B cell (primary cell): Measurements from ENCODE around the gene VRTN. TPM values are rescaled to one million over a fixed set of nuclear protein-coding genes. Genes with fewer than 3 reads are reported as not detected.

Experiments
- ATAC-seq: fragments of 200-7000 bp; cut with Tn5 transposase; one replicate; pipeline ENCODE4 v1.10.0; 2021; ENCODE audit warnings: low read depth, mild to moderate bottlenecking, moderate number of reproducible peaks, moderate library complexity
- CTCF ChIA-PET: fragments of 350-600 bp; sonication (Branson Sonifier 250); formaldehyde crosslinking; loops from one replicate; lab custom pipeline; 2021; ENCODE audit warnings: antibody characterized with exemption, inconsistent platforms; lab: Charles Lee
- POLR2A ChIA-PET: fragments of 350-600 bp; sonication (Branson Sonifier 250); formaldehyde crosslinking; loops from one replicate; lab custom pipeline; 2021; ENCODE audit warnings: antibody characterized with exemption; lab: Charles Lee
- DNase-seq: peaks from one replicate; pipeline ENCODE4 v3.0.0; 2013
- H2AFZ ChIP-seq: 2 replicates; pipeline ENCODE4 v1.6.1; 2012; ENCODE audit warnings: mild to moderate bottlenecking, low read depth, low read length; ENCODE audit not compliant: insufficient read depth, poor library complexity, severe bottlenecking
- H3K27ac ChIP-seq, 2 donors: 1 replicate in 1 of 2; 2 replicates in 1 of 2; pipeline ENCODE4 v1.5.1; 2012 to 2013; ENCODE audit warnings: low read length in 2 of 2, mild to moderate bottlenecking in 2 of 2, moderate library complexity in 1 of 2
- H3K27me3 ChIP-seq, 4 experiments: fragments of 200-600 bp in 1 of 4; sonication (generic) in 1 of 4; replicated peaks in 1 of 4; 1 replicate in 2 of 4; 2 replicates in 2 of 4; pipeline versions ENCODE4 v1.6.1 to v1.7.0; 2013 to 2016; ENCODE audit warnings: low read length in 3 of 4, mild to moderate bottlenecking in 2 of 4, mixed read lengths in 1 of 4, moderate library complexity in 1 of 4; ENCODE audit not compliant: insufficient read depth in 4 of 4, control insufficient read depth in 3 of 4; ENCODE audit errors: control extremely low read depth in 1 of 4
- H3K36me3 ChIP-seq, 2 experiments: replicated peaks in 1 of 2; 1 replicate in 1 of 2; 2 replicates in 1 of 2; pipeline versions ENCODE4 v1.6.1 to v1.7.1; 2013; ENCODE audit warnings: low read length in 1 of 2; ENCODE audit not compliant: insufficient read depth in 2 of 2, control insufficient read depth in 1 of 2; ENCODE audit errors: control extremely low read depth in 1 of 2, extremely low read depth in 1 of 2
- H3K4me1 ChIP-seq, 2 donors: fragments of 200-600 bp in 1 of 2; sonication (generic) in 1 of 2; 1 replicate in 1 of 2; 2 replicates in 1 of 2; pipeline versions ENCODE4 v1.5.1 to v1.6.1; 2013 to 2017; ENCODE audit warnings: low read length in 2 of 2; ENCODE audit not compliant: control insufficient read depth in 2 of 2, insufficient read depth in 2 of 2
- H3K4me2 ChIP-seq: replicated peaks from 2 replicates; pipeline ENCODE3; 2012; ENCODE audit warnings: mild to moderate bottlenecking, low read depth, low read length; ENCODE audit not compliant: poor library complexity, severe bottlenecking
- H3K4me3 ChIP-seq, 5 experiments: fragments of 200-600 bp in 1 of 5; sonication (generic) in 1 of 5; 1 replicate in 3 of 5; 2 replicates in 2 of 5; pipeline versions ENCODE4 v1.5.1 to v1.7.0; 2011 to 2016; ENCODE audit warnings: low read length in 4 of 5, mild to moderate bottlenecking in 4 of 5, low read depth in 2 of 5, control low read depth in 1 of 5, moderate library complexity in 1 of 5; ENCODE audit not compliant: insufficient read depth in 1 of 5; ENCODE audit errors: control extremely low read depth in 1 of 5, extremely low read depth in 1 of 5
- H3K79me2 ChIP-seq: fragments of 200-600 bp; sonication (generic); one replicate; pipeline ENCODE4 v1.6.0; 2016; ENCODE audit warnings: low read length; ENCODE audit not compliant: control insufficient read depth, insufficient read depth
- H3K9ac ChIP-seq: fragments of 200-600 bp; sonication (generic); 2 replicates; pipeline ENCODE4 v1.6.1; 2017; ENCODE audit warnings: mild to moderate bottlenecking, low read length, moderate library complexity
- H3K9me3 ChIP-seq, 3 donors: one replicate each; pipeline versions ENCODE4 v1.6.1 to v1.7.1; 2013; ENCODE audit warnings: low read length in 2 of 3; ENCODE audit not compliant: control insufficient read depth in 2 of 3, insufficient read depth in 1 of 3; ENCODE audit errors: control extremely low read depth in 1 of 3
- H4K20me1 ChIP-seq: 2 replicates; pipeline ENCODE4 v1.6.0; 2012; ENCODE audit warnings: mild to moderate bottlenecking, low read length; ENCODE audit not compliant: insufficient read depth, control insufficient read depth, poor library complexity, severe bottlenecking
- H3K27ac Mint-ChIP-seq: one replicate; pipeline ENCODE4 v1.8.0; 2021; ENCODE audit warnings: mixed read lengths
- H3K27me3 Mint-ChIP-seq: one replicate; pipeline ENCODE4 v1.8.0; 2021; ENCODE audit warnings: mixed read lengths
- H3K4me1 Mint-ChIP-seq: one replicate; pipeline ENCODE4 v1.8.0; 2021; ENCODE audit warnings: mixed read lengths
- H3K4me3 Mint-ChIP-seq: one replicate; pipeline ENCODE4 v1.8.0; 2021; ENCODE audit warnings: mixed read lengths
- H3K9me3 Mint-ChIP-seq: one replicate; pipeline ENCODE4 v1.8.0; 2022; ENCODE audit warnings: mixed read lengths; ENCODE audit not compliant: insufficient read depth
- CTCF ChIP-seq: fragments of 200-600 bp; IDR thresholded peaks from one replicate; pipeline ENCODE4 v1.8.0; 2022; ENCODE audit warnings: antibody characterized with exemption, mild to moderate bottlenecking
- EZH2 ChIP-seq: IDR thresholded peaks from 2 replicates; pipeline ENCODE4 v1.6.1; 2012; ENCODE audit warnings: borderline replicate concordance, low read depth, mild to moderate bottlenecking, moderate library complexity, low read length; ENCODE audit not compliant: insufficient read depth, poor library complexity, severe bottlenecking
- WGBS: methylation state at CpG from one replicate; pipeline ENCODE4 v1.1.5; 2013; ENCODE audit warnings: missing lambda C conversion rate; ENCODE audit not compliant: insufficient coverage; 5-methylcytosine and 5-hydroxymethylcytosine counted together
- intact Hi-C: fragments of 100-400 bp; cut with micrococcal nuclease; formaldehyde crosslinking; loops from one replicate; pipeline ENCODE4 v1.10.0; 2022
- polyA plus RNA-seq: library from polyadenylated mRNA; depleted of rRNA; stranded (reverse); fragments of >200 nt; gene quantifications from 2 replicates; pipeline ENCODE4 v1.2.3, GENCODE V29; 2012
- total RNA-seq, 2 donors: library from RNA; stranded (reverse); fragments of 120-200 nt in 1 of 2; gene quantifications; 1 replicate in 1 of 2; 2 replicates in 1 of 2; pipeline versions ENCODE4 v1.2.3 to v1.2.4, GENCODE V29; 2013 to 2022

VRTN gene
- total and polyA plus RNA-seq, 2 donors (not counting 1 experiment from before 2014, with no cell fraction given) = not detected

DNA sequence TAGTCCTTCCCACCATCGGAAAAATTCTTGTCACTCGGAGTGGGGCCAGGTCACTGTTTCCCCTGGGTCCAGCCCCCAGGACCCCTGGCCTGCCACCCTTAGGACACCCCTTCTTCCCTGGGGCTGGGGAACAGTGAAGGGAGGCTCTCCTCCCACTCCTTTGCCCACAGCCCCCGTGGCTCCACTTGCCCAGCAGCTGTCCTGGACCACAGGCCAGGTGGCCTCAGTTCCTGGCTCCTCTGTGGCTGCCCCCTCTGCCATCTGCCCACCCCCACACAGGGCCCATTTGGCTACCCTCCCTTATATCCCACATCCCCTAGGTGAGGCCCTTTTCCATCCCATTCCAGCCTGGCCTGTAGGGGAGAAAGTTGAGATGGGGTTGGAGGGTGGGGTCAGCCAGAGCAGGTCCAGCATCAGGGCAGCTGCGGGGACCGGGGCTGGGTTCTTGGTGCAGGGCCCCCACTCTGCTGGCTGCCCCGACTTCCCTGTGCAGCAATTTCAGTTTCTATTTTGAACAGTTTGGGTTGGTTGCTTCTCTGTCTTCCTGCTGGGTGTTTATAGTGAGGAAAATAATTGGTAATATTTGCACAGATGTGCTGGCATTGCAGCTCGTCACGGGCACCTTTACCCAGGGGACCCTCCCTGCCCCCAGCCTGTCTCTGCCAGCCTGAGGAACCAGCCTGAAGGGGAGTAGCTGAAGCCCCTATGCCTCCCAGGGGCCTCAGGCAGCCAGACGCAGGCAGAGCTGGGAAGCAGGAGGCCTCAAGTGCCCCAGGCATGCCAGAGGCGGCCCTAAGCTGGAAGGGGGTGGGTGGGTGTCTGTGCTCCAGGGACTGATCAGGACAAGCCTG lies 54.4 kb downstream of the VRTN start:
- DNase-seq = peak; percentile 70
- H3K4me3 ChIP-seq = peak overlapping the region in 4 of 5 experiments; percentile 50 to 67 (median 60)
- Mint-ChIP-seq H3K4me1 (peaks cover 68% of the 10 kb centered on the region), H3K27me3 (no peaks in the 10 kb centered on the region), H3K9me3 (no peaks in the 10 kb centered on the region), H3K27ac (peak overlapping the region; percentile 100), H3K4me3 (peak overlapping the region; percentile 97)
- POLR2A ChIA-PET = interaction anchor here (2.8 kb wide), 1 partner anchor 90 kb away, joined by 13 read pairs; the partner anchor contains the start of genes ISCA2 and NPC2
- intact Hi-C loops = loop anchor here (1.0 to 5.0 kb wide), 7 partner anchors 18 to 1265 kb away; partner anchors contain the start of genes ABCD4, ISCA2, NPC2 and PSEN1
- no peaks in the 10 kb centered on the region for H3K9me3 ChIP-seq
- no peaks in the 10 kb centered on the region for H4K20me1 ChIP-seq
- ATAC-seq = peak; percentile 31
- WGBS = 15% methylated on average over 10 of the region's 10 CpGs
- CTCF ChIA-PET = interaction anchor here (0.9 to 3.5 kb wide), 6 partner anchors 39 to 88 kb away, joined by 3 to 17 read pairs (median 4); no protein-coding TSS in a partner anchor
- peak overlapping the region; percentile 92 to 94 for H3K27ac ChIP-seq
- peak overlapping the region; percentile 84 for H3K4me2 ChIP-seq
- no peaks in the 10 kb centered on the region for H3K27me3 ChIP-seq
- H3K9ac ChIP-seq = peak overlapping the region; percentile 70
- peak overlapping the region; percentile 75 for H2AFZ ChIP-seq
- no peaks in the 10 kb centered on the region for H3K79me2 ChIP-seq
- peaks cover 37 to 51% of the 10 kb centered on the region in 2 donors for H3K4me1 ChIP-seq
- no peak for TF ChIP-seq EZH2
- TF ChIP-seq CTCF = no peak
- no peaks in the 10 kb centered on the region for H3K36me3 ChIP-seq
